Coronary artery (tissue), 2 donors: ENCODE measurements around the gene MAP1S.

Experiments
- DNase-seq: peaks from one replicate; pipeline ENCODE4 v3.0.0-alpha.2; 2017; ENCODE audit warnings: low spot score
- H3K27ac ChIP-seq, 2 donors: fragments of 200-600 bp; sonication (generic); one replicate each; pipeline ENCODE4 v1.5.1; 2016 to 2019
- H3K4me3 ChIP-seq: fragments of 200-600 bp; sonication (generic); 2 replicates; pipeline ENCODE4 v1.5.1; 2016; ENCODE audit warnings: mild to moderate bottlenecking, moderate library complexity
- TF ChIP-seq, protein P1 (sequence below): fragments of 200-600 bp; sonication (generic); IDR thresholded peaks from one replicate; pipeline ENCODE4 v1.5.1; 2019; ENCODE audit warnings: antibody characterized with exemption

Gene MAP1S

DNA sequence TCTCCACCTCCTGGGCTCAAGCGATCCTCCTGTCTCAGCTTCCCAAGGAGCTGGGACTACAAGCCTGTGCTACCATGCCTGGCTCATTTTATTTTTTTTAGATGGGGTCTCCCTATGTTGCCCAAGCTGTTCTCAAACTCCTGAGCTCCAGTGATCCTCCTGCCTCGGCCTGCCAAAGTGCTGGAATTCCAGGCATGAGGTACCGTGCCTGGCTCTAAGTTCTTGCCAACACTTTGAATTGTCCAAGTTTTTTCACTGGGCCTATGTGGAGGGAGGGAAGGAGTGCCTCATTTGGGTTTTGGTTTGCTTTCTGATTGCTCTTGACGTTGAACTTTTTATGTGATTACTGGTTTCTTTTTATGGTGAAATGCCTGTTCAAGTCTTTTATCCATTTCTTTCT lies 26.7 kb upstream of the MAP1S start:
- H3K27ac ChIP-seq: no peak overlapping the region
- TF ChIP-seq, protein P1, sequence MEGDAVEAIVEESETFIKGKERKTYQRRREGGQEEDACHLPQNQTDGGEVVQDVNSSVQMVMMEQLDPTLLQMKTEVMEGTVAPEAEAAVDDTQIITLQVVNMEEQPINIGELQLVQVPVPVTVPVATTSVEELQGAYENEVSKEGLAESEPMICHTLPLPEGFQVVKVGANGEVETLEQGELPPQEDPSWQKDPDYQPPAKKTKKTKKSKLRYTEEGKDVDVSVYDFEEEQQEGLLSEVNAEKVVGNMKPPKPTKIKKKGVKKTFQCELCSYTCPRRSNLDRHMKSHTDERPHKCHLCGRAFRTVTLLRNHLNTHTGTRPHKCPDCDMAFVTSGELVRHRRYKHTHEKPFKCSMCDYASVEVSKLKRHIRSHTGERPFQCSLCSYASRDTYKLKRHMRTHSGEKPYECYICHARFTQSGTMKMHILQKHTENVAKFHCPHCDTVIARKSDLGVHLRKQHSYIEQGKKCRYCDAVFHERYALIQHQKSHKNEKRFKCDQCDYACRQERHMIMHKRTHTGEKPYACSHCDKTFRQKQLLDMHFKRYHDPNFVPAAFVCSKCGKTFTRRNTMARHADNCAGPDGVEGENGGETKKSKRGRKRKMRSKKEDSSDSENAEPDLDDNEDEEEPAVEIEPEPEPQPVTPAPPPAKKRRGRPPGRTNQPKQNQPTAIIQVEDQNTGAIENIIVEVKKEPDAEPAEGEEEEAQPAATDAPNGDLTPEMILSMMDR: no peak
- H3K4me3 ChIP-seq: no peak overlapping the region
- no peak for DNase-seq

DNA sequence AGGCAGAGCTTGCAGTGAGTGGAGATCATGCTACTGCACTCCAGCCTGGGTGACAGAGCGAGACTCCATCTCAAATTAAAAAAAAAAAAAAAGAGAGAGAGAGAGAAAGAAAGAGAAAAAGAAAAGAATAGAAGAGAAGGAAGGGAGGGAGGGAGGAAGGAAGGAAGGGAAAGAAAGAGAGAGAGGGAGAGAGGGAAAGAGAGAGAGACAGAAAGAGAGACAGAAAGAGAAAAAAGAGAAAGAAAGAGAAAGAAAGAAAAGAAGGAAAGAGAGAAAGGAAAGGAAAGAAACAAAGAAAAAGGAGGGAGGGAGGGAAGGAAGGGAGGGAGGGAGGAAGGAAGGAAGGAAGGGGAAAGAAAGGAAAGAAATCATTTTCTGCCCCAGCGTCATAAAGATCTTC lies 24.1 kb upstream of the MAP1S start:
- Histone ChIP-seq H3K4me3 (no peak overlapping the region), H3K27ac (no peak overlapping the region)
- TF ChIP-seq, protein P1: no peak
- DNase-seq: no peak

DNA sequence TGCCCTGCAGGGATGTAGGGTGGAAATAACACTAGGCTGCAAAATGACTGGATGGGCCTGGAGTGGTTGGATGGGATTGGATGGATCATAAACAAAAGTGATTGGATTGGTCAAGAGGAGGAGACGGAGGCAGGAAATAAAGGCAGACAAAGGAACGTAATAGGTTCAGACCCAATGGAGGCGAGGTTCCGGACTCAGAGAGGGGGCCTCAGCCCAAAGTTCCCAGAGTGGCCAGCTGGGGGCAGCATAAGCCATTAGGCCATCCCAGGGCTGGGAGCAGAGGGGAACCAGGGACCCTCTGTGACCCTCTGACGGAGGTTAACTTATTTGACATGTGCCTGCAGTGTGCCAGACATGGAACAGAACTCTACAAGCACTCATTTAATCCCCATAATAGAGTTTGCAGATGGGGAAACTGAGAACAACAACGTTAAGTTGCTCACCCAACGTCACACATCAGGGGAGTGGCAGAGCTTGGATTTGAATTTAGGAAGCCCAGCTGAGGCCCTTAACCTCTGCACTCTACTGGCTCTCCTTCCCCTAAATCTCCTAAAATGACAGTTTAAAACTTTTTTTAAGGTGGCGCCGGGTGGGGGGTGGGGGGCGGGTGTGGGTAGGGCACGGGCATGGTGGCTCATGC lies 15.3 kb upstream of the MAP1S start:
- no peak overlapping the region for H3K27ac ChIP-seq
- H3K4me3 ChIP-seq: no peak overlapping the region
- DNase-seq: no peak
- TF ChIP-seq, protein P1: peak; percentile 50

DNA sequence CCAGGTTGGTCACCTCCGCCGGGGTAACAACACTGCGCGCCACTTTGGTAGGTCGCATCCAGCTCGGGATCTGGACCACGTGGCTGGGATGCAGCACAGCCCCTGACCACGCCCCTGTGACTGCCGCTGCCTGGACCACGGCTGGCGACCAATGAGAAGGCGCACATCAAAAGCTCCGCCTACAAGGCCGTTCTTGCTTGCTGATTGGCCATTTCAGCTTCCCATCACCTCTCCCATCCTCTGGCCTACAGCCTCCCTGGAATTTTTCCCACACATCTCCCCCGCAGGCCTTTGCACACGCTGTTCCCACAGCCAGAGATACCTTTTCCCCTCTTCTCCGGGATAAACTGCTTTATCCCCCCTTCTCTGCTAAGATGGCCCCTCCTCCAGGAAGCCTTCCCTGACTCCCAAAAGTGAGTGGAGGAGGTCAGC lies 12.5 kb upstream of the MAP1S start:
- TF ChIP-seq, protein P1: no peak
- no peak overlapping the region for H3K27ac ChIP-seq
- no peak overlapping the region for H3K4me3 ChIP-seq
- no peak for DNase-seq

DNA sequence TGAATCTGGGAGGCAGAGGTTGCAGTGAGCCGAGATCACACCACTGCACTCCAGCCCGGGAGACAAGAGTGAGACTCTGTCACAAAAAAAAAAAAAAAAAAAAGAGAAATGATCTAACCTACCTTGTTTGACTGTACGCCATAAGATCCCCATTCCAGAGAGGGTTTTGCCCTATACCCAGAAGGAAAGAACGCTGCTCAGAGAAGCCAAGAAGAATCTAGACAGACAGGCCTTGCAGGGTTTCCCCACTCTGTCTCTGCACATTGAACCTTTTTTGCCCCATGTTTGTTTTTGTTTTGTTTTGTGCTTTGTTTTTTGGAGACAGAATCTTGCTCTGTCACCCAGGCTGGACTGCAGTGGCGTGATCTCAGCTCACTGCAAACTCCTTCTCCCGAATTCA lies 7.4 kb upstream of the MAP1S start:
- Histone ChIP-seq H3K4me3 (no peak overlapping the region), H3K27ac (no peak overlapping the region)
- TF ChIP-seq, protein P1: no peak
- DNase-seq: no peak

DNA sequence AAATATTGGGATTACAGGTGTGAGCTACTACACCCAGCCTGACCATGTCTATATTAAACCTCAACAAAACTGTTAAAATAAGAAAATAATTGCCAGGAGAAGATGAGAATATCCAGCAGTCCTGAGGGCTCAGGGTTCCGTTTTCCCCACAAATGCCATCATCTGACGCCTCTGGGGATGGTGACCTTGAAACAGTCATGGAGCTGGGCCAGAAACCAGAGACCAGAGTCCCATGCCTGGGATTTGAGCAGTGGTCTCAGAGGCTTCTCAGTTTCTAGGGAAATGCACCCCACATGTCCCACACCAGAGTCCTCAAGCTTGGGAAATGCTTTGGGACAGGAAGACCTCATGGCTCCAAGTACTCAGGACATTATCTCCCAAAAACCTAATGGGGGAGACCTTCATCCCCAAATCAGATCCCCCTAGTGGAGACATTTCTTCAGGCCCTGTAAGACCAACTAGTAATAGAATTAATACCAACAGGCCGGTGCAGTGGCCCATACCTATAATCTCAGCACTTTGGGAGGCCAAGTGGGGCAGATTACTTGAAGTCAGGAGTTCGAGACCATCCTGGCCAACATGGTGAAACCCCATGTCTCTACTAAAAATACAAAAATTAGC lies 2.9 kb upstream of the MAP1S start:
- TF ChIP-seq, protein P1: no peak
- no peak for DNase-seq
- H3K4me3 ChIP-seq: no peak overlapping the region
- H3K27ac ChIP-seq: peak overlapping the region in 1 of 2 donors; percentile 76

DNA sequence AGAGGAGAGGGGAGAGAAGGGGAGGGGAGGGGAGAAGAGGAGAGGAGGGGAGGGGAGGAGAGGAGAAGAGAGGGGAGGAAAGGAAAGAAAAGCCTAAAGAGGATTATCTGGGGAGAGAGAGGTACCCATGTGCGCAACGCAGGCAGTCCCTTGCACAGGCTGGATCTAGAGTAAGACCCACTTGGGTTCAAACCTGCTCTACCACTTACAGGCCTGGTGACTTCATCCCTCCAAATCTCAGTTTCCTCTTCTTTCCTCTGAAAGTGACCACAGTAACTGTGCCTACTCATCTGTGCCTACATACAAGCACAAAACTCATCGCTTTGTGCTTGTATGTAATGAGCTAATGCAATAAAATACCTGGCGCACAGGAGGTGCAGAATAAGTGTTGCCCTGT lies 732 bp upstream of the MAP1S start:
- TF ChIP-seq, protein P1: no peak
- H3K27ac ChIP-seq: no peak overlapping the region
- DNase-seq: no peak
- peak overlapping the region; percentile 92 for H3K4me3 ChIP-seq
